Posterior vena cava (tissue), 2 donors: Measurements from ENCODE around the gene SCTR. TPM values are rescaled to one million over a fixed set of nuclear protein-coding genes. Genes with fewer than 3 reads are reported as not detected.

Experiments used
- DNase-seq: peaks from one replicate; pipeline ENCODE4 v3.0.0-alpha.2; 2020; ENCODE audit warnings: low spot score
- intact Hi-C, 2 donors: fragments of 100-400 bp; cut with DNase I; formaldehyde crosslinking; loops; one replicate each; pipeline versions ENCODE4 v1.14.1 to v1.14.2; 2022 to 2023
- total RNA-seq, 2 donors: library from RNA; stranded (reverse); fragmentation: NEBNext Ultra II Directional; extraction: Animal tissue kit (Norgen Biotek cat#: 25700); gene quantifications; one replicate each; pipeline ENCODE4 v1.2.1, GENCODE V29; 2021
- donor health status: DM: yes; HTN: yes; CAD: no.
- donor health status: DM: yes; HTN: yes; CAD: no.

The SCTR gene
- total RNA-seq, 2 donors from 2014 or later, result not detected

- DNase-seq, result no peak
- intact Hi-C loops, result no loop called here
Observed at GRCh38 chr2:119490106-119490505, 34.2 kb downstream of the SCTR start.

DNA sequence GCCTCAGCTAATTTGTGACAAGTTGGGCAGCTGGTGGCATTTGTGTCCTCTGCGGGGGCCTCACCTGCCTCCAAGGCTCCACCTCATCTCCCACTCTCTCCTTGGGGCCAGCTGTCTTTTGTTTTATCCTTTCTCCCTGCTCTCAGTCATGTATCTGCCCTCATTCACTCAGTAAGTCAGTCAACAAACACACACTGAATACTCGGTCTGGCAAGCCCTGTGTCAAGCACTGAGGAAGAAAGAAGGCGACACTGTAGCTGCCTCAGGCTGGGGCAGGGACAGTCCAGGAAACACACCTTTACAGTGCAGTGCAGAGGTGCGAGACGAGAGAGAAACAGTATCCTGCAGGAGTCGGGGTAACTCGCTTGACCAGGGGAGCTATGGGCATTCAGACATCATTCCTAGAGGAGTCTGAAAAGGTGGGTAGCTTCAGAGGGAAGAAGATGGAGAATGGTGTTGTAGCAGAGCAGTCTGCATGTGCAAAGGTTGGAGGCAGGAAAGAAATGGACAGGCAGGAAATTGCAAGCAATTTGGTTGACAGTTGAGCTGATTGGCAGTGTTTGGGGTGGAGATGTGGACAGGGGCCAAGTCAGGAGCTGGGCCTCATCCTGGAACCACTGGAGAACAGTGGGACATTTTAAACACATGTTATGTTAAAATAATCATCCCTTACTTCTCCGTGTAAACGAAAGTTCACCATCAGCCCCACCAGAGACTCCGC lies 34.9 kb downstream of the SCTR start:
- intact Hi-C loops, result loop anchor here in 1 of 2 donors (10.0 kb wide), 1 partner anchor 615 kb away; no protein-coding TSS in a partner anchor
- no peak for DNase-seq

DNA sequence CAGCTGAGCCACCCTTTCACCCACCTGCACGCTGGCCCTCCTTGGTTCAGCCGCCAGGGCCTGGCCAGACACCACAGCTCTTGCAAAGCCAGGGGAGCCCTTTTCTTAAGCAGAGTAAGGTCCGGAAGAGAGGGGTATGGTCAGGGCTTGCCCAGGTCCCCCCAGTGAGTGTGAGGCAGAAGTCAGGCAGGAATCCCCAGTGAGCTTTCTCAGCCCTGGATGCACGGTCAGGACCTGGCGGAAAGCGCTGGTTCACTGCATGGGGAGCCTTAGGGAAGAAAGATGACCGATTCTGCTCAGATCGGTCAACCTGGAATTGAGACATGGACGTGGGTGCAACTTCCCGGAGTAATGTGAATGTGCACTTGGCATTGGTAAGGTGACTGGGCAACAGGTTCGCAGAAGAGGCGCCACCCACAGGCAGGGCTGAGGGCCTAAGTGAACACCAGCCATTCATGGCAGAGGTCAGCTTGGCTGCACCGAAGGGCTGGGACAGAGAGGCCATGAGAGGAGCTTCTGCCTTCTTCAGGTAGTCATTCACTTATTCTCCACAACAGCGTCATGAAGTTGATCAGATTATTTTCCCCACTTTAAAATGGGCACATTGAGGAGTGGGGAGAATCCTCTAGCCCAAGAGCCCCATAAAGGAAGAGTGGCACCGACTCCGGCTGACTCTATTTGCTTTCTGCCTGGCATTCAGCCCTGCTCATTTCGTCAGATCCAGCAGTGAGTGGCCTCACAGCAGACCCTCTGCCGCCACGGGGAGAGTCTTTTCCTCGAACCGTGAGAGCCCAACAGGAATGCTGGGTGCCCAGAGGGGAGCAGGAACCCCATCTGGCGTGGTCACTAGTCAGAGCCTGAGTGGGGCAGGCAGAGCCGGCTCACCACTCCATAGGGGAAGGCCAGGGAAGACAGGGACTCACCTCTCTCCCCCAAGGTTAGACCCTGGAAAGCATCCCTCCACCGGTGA lies 35.8 kb downstream of the SCTR start:
- DNase-seq, result peak; percentile 71

DNA sequence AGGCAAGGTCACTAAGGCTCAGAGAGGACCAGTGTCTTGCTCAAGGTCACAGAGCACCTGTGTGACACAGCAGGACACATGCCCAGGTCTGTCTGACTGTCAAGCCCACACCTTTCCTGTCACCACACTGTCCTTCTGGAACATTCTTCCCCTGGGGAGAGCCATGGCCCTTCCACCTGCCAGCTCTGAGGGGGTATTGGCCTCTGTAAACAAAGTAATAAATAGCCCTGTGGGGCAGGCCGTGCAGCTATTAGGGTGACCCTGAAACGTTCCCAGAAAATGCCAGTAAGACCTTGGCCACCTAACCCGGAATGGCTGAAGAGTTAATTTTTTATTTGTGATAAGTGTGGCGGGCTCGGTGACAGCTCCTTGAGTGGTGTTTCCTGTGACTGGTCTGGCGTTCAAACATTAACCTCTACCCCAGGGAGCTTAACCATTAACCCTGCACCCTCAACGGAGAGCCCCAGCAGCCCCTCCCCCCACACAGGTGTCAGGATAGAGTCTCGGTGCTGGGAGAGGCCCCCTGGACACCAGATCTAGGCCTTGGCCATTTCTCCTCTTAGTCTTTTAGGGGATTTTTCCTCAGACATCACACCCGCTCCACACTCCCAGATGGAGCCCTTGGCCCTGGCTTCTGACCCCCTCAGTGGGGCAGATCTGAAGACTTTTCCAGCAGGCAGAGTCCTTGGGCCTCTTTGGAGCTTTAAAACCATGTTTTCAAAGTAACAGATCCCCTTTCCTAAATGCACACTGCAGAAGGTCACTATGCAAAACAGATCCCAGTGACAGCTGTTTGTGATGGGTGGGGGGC lies 36.6 kb downstream of the SCTR start:
- intact Hi-C loops, result loop anchor here in 1 of 2 donors (10.0 kb wide), 1 partner anchor 613 kb away; no protein-coding TSS in a partner anchor

More for the DNA sequence above, 35.8 kb downstream of the SCTR start:
- intact Hi-C loops, result loop anchor here in 1 of 2 donors (10.0 kb wide), 1 partner anchor 614 kb away; no protein-coding TSS in a partner anchor

DNA sequence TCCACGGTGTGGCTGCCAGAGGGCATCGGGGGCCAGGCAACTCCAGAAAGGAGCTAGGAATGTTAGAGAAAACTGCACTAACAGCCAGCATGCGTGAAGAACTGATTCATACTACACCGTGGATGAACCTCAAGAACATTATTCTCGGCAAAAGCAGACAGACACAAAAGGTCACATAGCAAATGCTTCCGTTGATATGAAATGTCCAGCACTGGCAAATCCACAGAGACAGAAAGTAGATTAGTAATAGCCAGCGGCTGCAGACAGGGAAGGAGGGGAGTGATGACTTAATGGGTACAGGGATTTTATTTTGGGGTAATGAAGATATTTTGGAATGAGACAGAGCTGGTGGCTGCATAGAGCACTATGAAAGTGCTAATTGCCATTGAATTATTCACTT lies 37.4 kb downstream of the SCTR start:
- intact Hi-C loops, result loop anchor here in 1 of 2 donors (10.0 kb wide), 1 partner anchor 612 kb away; no protein-coding TSS in a partner anchor

More for the DNA sequence above, 36.6 kb downstream of the SCTR start:
- no peak for DNase-seq

GRCh38 chr2:119486196-119486827 lies 38.0 kb downstream of the SCTR start:
- DNase-seq, result no peak

More for the DNA sequence above, 37.4 kb downstream of the SCTR start:
- DNase-seq, result no peak

GRCh38 chr2:119485336-119486110 lies 38.8 kb downstream of the SCTR start:
- intact Hi-C loops, result loop anchor here in 1 of 2 donors (10.0 kb wide), 1 partner anchor 611 kb away; no protein-coding TSS in a partner anchor
- peak; percentile 76 for DNase-seq

More at GRCh38 chr2:119486196-119486827, 38.0 kb downstream of the SCTR start:
- intact Hi-C loops, result loop anchor here in 1 of 2 donors (10.0 kb wide), 1 partner anchor 612 kb away; no protein-coding TSS in a partner anchor

DNA sequence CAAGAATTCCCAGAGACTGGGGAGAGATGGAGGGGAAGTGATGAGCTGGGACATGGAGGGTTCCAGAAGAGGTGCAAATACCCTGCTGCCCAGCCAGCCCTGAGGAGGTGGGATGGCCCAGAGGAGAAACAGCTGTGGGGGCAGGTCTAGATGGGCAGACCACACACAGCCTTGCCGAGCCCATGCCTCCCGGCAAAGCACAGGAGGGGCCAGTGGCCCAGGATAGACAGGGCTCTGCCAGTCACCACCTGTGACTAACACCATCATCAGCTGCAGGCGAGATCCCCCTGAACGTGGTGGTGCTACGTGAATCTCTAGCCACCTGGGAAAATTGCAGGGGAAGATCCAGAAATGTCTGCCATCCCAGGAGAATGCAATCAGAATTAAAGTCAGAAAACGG lies 39.4 kb downstream of the SCTR start:
- intact Hi-C loops, result loop anchor here in 1 of 2 donors (10.0 kb wide), 1 partner anchor 610 kb away; no protein-coding TSS in a partner anchor
- DNase-seq, result no peak

DNA sequence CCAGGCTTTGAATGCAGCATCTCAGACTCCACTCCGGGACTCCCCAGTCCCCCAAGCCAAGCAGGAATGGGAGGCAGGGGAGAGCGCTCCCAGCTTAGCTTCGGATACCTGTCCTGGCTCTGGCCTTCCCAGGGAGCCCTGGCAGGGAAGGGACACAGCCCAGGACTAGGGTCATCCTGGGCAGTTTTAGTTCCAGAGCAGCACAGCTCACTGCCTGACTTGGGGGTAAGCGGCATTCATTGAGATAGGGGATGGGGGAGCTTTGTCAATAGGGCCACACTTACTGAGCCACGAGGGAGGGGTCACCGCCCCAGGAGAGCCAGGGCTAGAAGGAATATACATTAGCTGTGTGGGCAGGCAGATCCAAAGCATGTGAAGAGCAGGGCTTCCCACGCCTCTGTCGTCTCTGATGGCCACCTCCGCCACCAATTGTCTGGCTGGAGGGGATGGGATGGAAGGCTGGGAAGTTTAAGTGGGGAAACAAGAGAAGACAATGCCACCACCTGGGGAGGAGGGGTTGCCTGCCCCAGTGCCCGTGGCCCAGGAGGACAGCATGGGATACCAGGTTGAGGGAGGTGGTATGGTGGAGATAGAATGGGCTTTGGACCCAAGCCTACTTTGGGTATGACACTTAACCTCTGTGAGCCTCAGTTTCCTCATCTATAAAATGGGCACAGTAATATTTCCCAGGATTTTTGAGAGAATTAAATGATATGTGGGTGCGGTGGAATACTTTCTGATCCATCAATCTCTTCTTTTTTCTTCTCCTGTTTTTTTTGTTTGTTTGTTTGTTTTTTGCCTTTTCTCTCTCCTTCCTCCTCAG lies 40.2 kb downstream of the SCTR start:
- DNase-seq, result no peak
- intact Hi-C loops, result loop anchor here in 1 of 2 donors (10.0 kb wide), 1 partner anchor 609 kb away; no protein-coding TSS in a partner anchor

DNA sequence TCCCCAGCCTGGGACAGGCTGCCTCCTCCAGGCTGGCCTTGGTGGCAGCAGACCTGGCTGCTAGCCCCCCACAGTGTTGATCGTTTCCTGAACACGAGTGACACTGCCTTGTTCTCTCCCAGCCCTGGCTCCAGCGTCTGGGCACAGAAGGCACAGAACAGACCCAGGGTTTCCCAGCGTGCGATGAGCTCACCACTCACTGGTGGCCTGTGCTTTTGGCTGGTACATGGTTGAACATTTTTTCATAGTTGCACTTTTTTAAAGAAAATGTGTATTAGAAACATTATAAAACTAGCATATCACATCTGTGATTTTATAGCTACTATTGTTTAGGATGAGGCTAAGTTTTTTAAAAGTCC lies 40.9 kb downstream of the SCTR start:
- intact Hi-C loops, result loop anchor here in 1 of 2 donors (10.0 kb wide), 1 partner anchor 609 kb away; no protein-coding TSS in a partner anchor
- peak; percentile 77 for DNase-seq

DNA sequence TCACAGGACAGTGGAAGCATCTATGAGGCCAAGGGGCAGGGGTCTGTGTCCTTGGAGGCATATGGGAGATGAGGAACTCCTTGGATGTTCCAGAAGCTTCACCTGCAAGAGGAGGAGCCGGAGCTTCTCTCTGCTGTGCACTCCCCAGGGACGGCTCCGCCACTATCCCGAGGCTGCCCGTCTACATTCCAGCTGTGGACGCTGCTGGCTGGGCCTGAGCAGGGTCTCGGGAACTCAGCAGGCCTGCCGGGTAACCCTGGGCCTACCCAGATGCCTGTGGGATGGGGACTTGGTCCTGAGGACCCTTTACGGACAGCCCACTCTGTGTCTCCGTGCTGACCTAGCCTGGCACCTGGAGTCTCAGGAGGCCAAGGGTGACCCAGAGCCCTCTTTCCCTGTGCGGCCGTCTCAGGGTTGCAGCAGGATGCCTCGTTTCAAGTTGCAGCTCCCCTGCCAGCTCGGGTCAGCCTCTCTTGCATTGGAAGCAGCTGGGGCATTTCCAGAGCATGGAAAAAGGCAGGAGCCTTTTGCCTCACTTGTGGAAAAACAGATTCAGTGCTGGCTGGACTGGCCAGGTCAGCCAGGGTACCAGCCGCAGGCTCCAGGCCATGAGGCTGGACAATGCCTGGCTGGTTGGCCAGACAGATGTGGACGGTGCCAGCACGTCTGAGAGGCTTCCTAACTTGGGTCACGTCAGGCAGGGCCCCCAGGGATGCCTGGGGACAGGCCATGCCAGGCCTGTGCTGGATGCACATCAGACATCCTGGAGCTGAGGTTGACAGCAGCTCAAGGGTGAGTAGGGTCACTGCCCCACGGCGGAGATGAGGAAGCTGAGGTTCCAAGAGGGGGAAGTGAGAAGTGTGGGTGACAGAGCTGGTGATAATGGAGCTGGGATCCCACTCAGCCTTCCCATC lies 41.5 kb downstream of the SCTR start:
- DNase-seq, result peak; percentile 82
- intact Hi-C loops, result loop anchor here in 1 of 2 donors (10.0 kb wide), 1 partner anchor 608 kb away; no protein-coding TSS in a partner anchor

DNA sequence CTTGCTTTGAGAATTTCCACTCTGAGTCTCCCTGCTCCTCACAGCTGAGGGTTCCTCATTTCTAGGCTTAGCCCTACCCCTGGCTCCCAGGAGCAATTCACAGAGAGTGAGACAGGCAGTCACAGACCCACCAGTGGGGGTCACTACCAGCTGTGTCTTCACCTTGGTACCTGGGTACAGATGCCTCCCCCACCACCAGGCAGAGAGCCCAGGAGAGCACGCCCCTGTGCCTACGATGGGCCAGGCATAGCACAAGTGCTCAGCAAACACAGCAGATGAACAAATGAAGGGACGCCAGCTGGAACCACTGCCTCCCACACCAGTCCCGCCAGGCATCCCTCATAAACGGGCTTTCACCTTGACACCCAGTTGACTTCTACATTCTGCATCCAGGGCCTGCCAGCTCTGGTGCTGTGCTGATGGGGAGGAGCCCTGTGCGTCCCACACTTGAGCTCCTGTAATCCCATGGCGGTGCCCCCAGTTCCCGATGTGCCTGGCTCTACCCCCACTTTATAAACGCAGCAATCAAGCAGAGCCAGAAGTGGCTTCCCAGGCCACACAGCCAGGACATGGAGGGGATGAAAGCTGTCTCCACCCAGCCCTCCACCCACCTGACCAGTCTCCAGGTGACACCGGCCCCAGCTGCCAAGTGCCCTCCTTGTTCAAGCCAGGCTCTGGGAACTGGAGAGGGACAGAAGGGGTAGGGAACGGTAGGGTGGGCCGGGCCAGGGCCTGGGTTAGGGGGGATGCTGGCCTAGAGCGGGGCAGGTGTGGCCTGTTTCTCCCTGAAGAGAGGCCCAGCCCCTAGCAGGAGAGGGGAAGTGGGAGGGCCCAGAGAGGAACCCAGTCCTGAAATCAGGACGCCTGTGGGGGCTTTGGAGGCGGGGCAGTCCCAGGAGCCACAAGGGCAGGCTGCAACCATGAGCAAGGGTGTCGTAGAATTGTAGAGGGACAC lies 42.5 kb downstream of the SCTR start:
- intact Hi-C loops, result loop anchor here in 1 of 2 donors (10.0 kb wide), 1 partner anchor 607 kb away; no protein-coding TSS in a partner anchor
- no peak for DNase-seq

GRCh38 chr2:119480718-119481142 lies 43.6 kb downstream of the SCTR start:
- no peak for DNase-seq
- intact Hi-C loops, result loop anchor here in 1 of 2 donors (10.0 kb wide), 1 partner anchor 606 kb away; no protein-coding TSS in a partner anchor

DNA sequence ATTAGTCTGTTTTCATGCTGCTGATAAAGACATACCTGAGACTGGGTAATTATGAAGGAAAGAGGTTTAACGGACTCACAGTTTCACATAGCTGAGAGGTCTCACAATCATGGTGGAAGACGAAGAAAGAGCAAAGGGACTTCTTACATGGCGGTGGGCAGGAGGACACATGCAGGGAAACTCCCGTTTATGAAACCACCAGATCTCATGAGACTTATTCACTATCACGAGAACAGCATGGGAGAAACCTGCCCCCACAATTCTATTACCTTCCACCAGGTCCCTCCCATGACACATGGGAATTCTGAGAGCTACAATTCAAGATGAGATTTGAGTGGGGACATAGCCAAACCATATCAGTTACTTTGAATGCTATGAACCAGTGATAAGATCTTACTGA lies 44.1 kb downstream of the SCTR start:
- no peak for DNase-seq
- intact Hi-C loops, result loop anchor here in 1 of 2 donors (10.0 kb wide), 1 partner anchor 605 kb away; no protein-coding TSS in a partner anchor
